RWPE1 (cell line): ENCODE data around the gene OR14A16.

Source experiments
- CTCF ChIA-PET: fragments of 350-600 bp; sonication (Branson Sonifier 250); formaldehyde crosslinking; extraction: SDS; loops from one replicate; lab custom pipeline; 2021; lab: Yijun Ruan, JAX
- POLR2A ChIA-PET: fragments of 400-600 bp; formaldehyde crosslinking; extraction: SDS; loops from one replicate; lab custom pipeline; 2020; ENCODE audit warnings: antibody characterized with exemption; ENCODE audit not compliant: low non-redundant PET; lab: Yijun Ruan, JAX
- DNase-seq: peaks from one replicate; pipeline ENCODE4 v3.0.0; 2012; ENCODE audit warnings: low spot score
- H3K27ac ChIP-seq: fragments of 450-650 bp; 2 replicates; pipeline ENCODE4 v1.5.1; 2017
- TF ChIP-seq, protein P1 (sequence below): fragments of 450-650 bp; conservative IDR thresholded peaks from 2 replicates; pipeline ENCODE4 v1.5.1; 2017; ENCODE audit warnings: low read depth, mild to moderate bottlenecking

Gene OR14A16

DNA sequence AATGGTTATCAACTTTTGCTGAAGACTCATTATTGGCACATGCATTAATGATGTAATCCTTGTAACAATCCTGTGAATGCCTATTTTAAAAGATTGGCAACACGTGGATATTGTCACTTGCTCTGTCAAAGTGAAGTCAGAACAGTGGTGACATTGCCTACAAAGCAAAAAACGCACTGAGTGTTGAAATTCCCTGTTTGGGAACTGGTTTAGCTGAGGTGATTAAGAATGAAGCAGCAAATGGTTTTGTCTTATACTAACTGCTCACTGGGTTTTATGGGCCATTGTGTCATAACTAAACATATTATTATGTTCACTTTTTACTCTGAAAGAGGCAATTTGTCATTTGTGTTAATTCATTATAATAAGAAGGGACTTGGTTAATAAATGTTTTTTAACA is 11.3 kb downstream of the OR14A16 start:
- ChIA-PET CTCF (no interaction called here), POLR2A (no interaction called here)
- no peak overlapping the region for H3K27ac ChIP-seq
- TF ChIP-seq, protein P1, sequence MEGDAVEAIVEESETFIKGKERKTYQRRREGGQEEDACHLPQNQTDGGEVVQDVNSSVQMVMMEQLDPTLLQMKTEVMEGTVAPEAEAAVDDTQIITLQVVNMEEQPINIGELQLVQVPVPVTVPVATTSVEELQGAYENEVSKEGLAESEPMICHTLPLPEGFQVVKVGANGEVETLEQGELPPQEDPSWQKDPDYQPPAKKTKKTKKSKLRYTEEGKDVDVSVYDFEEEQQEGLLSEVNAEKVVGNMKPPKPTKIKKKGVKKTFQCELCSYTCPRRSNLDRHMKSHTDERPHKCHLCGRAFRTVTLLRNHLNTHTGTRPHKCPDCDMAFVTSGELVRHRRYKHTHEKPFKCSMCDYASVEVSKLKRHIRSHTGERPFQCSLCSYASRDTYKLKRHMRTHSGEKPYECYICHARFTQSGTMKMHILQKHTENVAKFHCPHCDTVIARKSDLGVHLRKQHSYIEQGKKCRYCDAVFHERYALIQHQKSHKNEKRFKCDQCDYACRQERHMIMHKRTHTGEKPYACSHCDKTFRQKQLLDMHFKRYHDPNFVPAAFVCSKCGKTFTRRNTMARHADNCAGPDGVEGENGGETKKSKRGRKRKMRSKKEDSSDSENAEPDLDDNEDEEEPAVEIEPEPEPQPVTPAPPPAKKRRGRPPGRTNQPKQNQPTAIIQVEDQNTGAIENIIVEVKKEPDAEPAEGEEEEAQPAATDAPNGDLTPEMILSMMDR, result no peak
- DNase-seq, result no peak

DNA sequence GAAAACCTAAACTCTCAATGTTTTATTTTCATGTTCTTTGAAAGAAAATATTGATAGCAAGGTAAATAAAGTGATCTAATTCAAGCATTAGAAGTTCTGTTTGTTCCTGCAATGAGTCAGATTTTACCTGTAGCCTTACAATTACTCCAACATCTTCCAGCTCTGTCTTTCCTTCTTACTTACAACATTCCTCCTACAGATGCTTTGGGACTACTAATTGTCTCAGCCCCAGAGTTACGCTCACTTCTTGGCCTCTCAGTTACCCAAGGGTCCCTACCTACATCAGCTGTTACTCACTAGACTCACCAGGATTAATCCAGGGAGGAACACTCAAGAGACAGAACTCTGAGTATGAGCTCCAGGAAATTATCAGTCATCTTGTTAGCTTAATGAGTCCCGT is 26.4 kb downstream of the OR14A16 start:
- ChIA-PET POLR2A (no interaction called here), CTCF (no interaction called here)
- H3K27ac ChIP-seq, result no peak overlapping the region
- no peak for DNase-seq
- TF ChIP-seq, protein P1, result no peak

DNA sequence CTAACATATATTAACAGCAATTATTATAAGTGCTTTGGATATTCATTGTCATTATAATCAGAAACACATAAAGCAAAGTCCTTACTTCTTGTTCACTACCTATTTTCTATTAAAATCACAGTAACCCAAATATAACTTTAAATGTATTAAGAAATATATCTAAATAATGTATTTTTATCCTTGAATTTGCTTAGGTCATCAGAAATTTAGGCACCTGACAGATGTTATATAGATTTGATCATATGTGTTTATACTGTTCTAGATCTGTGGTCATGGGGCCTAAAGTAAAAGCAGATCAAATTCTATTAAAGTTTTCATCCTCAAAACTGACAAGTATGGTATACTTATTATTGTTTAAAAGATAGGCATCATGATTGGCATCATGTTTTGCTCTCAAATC is 54.3 kb downstream of the OR14A16 start:
- no peak overlapping the region for H3K27ac ChIP-seq
- POLR2A ChIA-PET, result no interaction called here
- CTCF ChIA-PET, result no interaction called here
- TF ChIP-seq, protein P1, result no peak
- no peak for DNase-seq
